ENCODE data around the gene AOC2. TPM values are rescaled to one million over a fixed set of nuclear protein-coding genes. Genes with fewer than 3 reads are reported as not detected.
"Not testable (repeated sequence)": the region's sequence is repeated elsewhere in the genome, so short reads cannot be mapped to it uniquely, and the experiment has no call there.

The AOC2 gene
- total RNA-seq, 2 experiments from 2014 or later, result 1.8 to 2.4 TPM

DNA sequence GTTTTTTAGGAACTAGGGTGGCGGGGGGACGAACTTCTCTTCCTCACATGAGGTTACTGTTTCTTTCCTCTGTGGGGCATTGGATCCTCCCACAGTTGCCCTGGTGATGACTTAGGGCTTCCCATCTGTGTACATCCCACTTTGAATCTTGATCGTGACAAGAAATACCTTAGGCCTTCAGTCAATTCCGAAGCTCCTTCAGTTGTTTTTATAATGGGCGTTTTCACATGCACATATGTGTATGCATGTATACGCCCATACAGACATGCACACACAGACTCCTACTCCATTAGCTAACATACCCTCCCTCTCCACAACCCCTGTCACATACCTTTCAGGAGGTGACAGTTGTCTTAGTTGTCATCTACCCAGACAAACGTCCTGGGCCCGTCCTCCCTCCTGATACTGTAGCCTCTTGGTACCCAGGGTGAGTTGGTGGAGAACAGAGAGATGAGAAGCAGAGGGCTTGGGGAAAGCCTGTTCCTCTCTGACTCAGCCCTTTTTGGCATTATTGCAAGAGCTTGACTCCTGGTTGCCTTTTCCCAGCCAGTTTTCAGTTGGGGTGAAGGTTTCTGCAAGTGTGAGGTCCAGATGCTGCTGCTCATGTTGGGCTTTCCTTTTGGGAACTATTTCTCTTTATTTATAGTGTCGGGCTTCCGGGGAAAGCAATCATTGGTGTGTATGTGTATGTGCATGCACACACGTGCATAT, 2.2 kb upstream of the AOC2 start:
- DNase-seq, result no peak
- Mint-ChIP-seq H3K4me1 (peaks cover 16% of the 10 kb centered on the region), H3K27ac (no peak overlapping the region), H3K27me3 (no peaks in the 10 kb centered on the region), H3K9me3 (ENCODE audit: low read depth) (no peaks in the 10 kb centered on the region), H3K36me3 (peaks cover 51% of the 10 kb centered on the region), H3K4me3 (no peak overlapping the region)
- no peak for ATAC-seq
- CTCF ChIA-PET, result interaction anchor here (1.1 to 1.7 kb wide), 3 partner anchors 33 to 156 kb away, joined by 3 to 6 read pairs (median 3); partner anchors contain the start of gene RPL27

DNA sequence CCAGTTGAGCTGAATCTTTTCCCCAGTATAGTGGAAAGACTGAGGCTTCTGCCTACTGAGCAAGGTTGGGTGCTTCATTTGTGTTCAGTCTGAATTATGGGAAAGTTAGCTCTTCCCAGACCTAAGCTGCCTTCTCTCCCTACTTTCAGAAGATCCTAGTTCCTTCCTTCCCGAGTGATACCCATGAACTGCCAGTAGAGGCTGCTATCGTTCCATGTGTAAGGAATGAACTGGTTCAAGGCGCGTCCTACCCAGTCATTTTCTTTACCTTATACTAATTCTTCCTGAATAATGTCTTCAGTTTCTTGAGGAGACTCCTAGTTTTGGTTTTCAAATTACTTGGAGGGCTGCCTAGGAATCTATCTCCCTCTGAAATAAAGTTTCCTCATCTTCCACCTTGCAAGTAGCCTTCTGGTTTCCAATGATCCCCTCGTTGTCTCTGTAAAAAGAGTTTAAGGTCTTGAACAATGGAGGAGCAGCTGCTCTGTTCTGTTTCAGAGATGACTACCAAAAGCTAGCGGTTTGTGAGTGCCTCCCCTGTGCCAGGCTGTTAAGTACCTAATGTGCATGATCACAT, 934 bp upstream of the AOC2 start:
- peaks cover 14% of the 10 kb centered on the region for H3K4me1 Mint-ChIP-seq
- peaks cover 43% of the 10 kb centered on the region for H3K36me3 Mint-ChIP-seq
- no peaks in the 10 kb centered on the region for H3K27me3 Mint-ChIP-seq
- DNase-seq (no peak), ATAC-seq (no peak)
- no peak overlapping the region for H3K4me3 Mint-ChIP-seq
- CTCF ChIA-PET, result interaction anchor here (1.0 to 2.0 kb wide), 5 partner anchors 9 to 155 kb away, joined by 3 to 11 read pairs (median 4); partner anchors contain the start of genes BECN1, PSME3 and RPL27
- H3K9me3 Mint-ChIP-seq (ENCODE audit: low read depth), result no peaks in the 10 kb centered on the region
- H3K27ac Mint-ChIP-seq, result no peak overlapping the region

DNA sequence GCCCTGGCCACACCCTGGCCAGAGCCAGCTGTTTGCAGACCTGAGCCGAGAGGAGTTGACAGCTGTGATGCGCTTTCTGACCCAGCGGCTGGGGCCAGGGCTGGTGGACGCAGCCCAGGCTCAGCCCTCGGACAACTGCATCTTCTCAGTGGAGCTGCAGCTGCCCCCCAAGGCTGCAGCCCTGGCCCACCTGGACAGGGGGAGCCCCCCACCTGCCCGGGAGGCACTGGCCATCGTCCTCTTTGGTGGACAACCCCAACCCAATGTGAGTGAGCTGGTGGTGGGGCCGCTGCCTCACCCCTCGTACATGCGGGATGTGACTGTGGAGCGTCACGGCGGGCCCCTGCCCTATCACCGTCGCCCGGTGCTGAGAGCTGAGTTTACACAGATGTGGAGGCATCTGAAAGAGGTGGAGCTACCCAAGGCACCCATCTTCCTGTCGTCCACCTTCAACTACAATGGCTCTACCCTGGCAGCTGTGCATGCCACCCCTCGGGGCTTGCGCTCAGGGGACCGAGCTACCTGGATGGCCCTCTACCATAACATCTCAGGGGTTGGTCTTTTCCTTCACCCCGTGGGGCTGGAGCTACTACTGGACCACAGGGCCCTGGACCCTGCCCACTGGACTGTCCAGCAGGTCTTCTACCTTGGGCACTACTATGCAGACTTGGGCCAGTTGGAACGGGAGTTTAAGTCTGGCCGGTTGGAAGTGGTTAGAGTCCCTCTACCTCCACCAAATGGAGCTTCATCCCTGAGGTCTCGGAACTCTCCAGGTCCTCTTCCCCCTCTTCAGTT, 578 bp downstream of the AOC2 start:
- no peak overlapping the region for H3K27ac Mint-ChIP-seq
- ATAC-seq (no peak), DNase-seq (no peak)
- CTCF ChIA-PET, result interaction anchor here (1.1 to 2.0 kb wide), 3 partner anchors 11 to 153 kb away, joined by 3 to 11 read pairs (median 4); partner anchors contain the start of genes BECN1, PSME3 and RPL27
- no peaks in the 10 kb centered on the region for H3K27me3 Mint-ChIP-seq
- H3K36me3 Mint-ChIP-seq, result peaks cover 31% of the 10 kb centered on the region
- peaks cover 14% of the 10 kb centered on the region for H3K4me1 Mint-ChIP-seq
- no peaks in the 10 kb centered on the region for H3K9me3 Mint-ChIP-seq (ENCODE audit: low read depth)
- H3K4me3 Mint-ChIP-seq, result no peak overlapping the region

DNA sequence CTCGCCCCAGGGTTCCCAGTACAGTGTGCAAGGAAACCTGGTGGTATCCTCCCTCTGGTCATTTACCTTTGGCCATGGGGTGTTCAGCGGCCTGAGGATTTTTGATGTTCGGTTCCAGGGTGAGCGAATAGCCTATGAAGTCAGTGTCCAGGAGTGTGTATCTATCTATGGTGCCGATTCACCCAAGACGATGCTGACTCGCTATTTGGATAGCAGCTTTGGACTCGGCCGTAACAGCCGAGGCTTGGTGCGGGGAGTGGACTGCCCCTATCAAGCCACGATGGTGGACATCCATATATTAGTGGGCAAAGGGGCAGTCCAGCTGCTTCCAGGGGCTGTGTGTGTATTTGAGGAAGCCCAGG, 1.2 kb downstream of the AOC2 start:
- CTCF ChIA-PET, result no interaction called here
- Mint-ChIP-seq H3K36me3 (peaks cover 29% of the 10 kb centered on the region), H3K9me3 (ENCODE audit: low read depth) (no peaks in the 10 kb centered on the region), H3K4me3 (no peak overlapping the region), H3K4me1 (peaks cover 14% of the 10 kb centered on the region), H3K27me3 (no peaks in the 10 kb centered on the region), H3K27ac (no peak overlapping the region)
- no peak for DNase-seq
- ATAC-seq, result no peak

DNA sequence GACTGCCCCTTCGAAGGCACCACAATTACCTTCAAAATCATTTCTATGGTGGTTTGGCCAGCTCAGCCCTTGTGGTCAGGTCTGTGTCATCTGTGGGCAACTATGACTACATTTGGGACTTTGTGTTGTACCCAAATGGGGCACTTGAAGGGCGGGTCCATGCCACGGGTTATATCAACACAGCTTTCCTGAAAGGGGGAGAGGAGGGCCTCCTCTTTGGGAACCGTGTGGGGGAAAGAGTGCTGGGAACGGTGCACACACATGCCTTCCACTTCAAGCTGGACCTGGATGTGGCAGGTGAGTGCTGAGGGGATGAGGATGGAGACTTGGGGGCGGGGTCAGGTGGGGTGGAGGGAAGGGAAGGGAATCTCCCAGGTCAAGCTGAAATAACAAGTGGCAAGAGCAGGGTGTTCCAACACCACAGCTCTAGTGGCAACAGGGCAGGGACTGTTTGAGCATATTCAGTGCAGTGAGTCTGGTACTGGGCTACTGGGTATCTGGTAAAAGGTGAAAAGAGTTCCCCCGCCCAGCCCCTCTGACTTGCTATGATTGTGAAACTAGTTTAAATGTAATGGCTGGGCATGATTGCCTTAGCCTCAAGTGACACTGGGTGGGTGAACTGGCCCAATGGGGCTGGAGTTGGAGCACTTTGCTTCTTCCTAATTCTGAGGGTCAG, 1.7 kb downstream of the AOC2 start:
- Mint-ChIP-seq H3K9me3 (ENCODE audit: low read depth) (no peaks in the 10 kb centered on the region), H3K4me1 (peaks cover 14% of the 10 kb centered on the region), H3K27ac (no peak overlapping the region), H3K4me3 (no peak overlapping the region), H3K36me3 (peaks cover 28% of the 10 kb centered on the region), H3K27me3 (no peaks in the 10 kb centered on the region)
- CTCF ChIA-PET, result no interaction called here
- peak; percentile 54 for DNase-seq
- ATAC-seq, result no peak

DNA sequence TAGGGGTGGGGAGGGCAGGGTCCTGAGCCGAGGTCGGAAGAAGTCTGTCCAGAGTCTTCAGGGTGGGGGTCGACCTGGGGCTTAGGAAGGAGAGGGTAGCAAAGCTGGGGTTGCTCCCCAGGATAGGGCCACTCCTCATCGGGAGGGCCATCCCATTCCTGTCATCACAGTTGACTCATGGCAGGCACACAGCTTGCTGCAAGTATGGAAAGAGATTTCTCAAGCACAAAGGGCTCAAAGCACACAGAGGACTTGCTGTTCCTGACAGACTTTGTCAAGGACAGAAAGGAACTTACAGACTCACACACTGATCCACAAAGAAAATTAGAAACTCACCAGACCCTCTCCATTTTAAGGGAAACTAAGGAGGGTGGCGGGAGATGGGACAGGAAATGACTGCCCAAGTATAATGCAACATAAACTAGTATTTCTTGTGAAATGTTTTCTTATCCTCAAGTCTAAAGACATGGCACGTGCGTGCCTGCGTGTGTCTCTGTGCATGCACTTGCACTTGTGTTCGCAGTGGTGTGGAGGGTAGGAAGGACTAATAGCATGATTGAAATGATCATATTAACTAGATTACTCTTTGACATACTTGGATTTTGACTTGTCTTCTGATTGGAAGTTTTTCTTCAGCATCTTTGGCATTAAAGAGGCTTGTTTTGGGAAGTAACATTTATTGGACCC, 2.4 kb downstream of the AOC2 start:
- peaks cover 14% of the 10 kb centered on the region for H3K4me1 Mint-ChIP-seq
- no peak for ATAC-seq
- H3K27me3 Mint-ChIP-seq, result no peaks in the 10 kb centered on the region
- no peak overlapping the region for H3K27ac Mint-ChIP-seq
- H3K36me3 Mint-ChIP-seq, result peaks cover 21% of the 10 kb centered on the region
- H3K4me3 Mint-ChIP-seq, result no peak overlapping the region
- H3K9me3 Mint-ChIP-seq (ENCODE audit: low read depth), result no peaks in the 10 kb centered on the region
- no peak for DNase-seq
- CTCF ChIA-PET, result interaction anchor here (1.2 to 1.9 kb wide), 2 partner anchors 22 to 83 kb away, joined by 3 to 5 read pairs; partner anchors contain the start of gene BECN1

DNA sequence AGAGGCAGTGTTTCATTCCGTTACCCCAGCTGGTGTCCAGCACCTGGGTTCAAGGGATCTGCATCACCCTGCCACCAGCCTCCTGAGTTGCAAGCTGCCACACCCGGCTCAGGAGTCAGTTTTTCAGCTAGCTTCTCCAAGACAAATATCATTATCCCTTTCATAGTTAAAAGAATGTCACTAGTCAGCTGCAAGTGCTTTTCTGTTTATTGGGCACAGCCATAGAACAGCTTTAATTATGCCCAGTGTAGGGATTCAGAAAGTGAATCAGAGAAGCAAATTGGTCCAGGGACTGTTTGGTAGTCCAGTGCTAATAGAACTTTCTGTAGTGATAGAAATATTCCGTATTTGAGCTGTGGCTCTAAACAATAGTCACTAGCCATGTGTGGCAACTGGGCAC, 3.7 kb downstream of the AOC2 start:
- no peak for DNase-seq
- CTCF ChIA-PET, result interaction anchor here (1.8 to 1.9 kb wide), 2 partner anchors 9 to 23 kb away, joined by 4 to 5 read pairs; partner anchors contain the start of gene BECN1
- Mint-ChIP-seq H3K27me3 (no peaks in the 10 kb centered on the region), H3K9me3 (ENCODE audit: low read depth) (no peaks in the 10 kb centered on the region), H3K27ac (no peak overlapping the region), H3K4me1 (peaks cover 14% of the 10 kb centered on the region), H3K36me3 (peaks cover 10% of the 10 kb centered on the region), H3K4me3 (no peak overlapping the region)
- ATAC-seq, result no peak

DNA sequence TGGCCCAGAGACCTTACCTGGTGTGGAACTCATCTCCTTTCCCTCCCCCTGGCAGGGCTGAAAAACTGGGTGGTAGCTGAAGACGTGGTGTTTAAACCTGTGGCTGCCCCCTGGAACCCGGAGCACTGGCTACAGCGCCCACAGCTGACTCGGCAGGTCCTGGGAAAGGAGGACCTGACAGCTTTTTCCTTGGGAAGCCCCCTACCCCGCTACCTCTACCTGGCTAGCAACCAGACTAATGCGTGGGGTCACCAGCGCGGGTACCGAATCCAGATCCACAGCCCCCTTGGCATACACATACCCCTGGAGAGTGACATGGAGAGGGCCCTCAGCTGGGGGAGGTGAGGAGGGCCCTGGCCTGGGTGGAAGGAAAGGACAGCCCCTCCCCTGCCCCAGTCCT, 4.7 kb downstream of the AOC2 start:
- H3K36me3 Mint-ChIP-seq, result peaks cover 7% of the 10 kb centered on the region
- ATAC-seq (no peak), DNase-seq (no peak)
- CTCF ChIA-PET, result interaction anchor here (1.8 kb wide), 1 partner anchor 10 kb away, joined by 4 read pairs; no protein-coding TSS in a partner anchor
- H3K27ac Mint-ChIP-seq, result no peak overlapping the region
- no peaks in the 10 kb centered on the region for H3K9me3 Mint-ChIP-seq (ENCODE audit: low read depth)
- no peak overlapping the region for H3K4me3 Mint-ChIP-seq
- peaks cover 14% of the 10 kb centered on the region for H3K4me1 Mint-ChIP-seq
- H3K27me3 Mint-ChIP-seq, result no peaks in the 10 kb centered on the region

DNA sequence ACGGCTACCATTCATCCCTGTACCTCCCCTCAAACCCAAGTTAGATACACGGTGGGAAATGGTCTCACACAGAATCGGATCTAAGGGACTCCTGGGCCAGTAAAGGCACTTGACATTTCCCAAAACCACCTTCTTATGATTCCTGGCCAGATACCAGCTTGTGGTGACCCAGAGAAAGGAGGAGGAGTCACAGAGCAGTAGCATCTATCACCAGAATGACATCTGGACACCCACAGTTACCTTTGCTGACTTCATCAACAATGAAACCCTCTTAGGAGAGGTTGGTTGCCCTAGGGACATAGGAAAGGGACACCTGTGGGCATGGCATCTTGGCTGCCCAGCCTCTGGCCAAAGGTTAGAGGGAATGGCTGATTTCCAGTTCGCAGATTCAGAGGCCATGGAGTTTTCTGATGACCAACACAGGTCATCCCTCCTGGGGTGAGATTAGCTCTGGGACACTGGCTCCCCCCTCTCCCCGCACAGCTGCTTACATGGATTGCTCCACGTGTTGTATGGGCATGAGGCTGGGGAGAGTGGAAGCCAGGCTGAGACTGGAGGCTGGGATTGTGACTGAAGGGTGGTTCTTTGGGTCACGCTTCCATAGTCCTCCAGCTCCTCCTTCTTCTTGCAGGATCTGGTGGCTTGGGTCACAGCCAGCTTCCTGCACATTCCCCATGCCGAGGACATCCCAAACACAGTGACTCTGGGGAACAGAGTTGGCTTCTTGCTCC, 5.2 kb downstream of the AOC2 start:
- CTCF ChIA-PET, result no interaction called here
- DNase-seq (no peak), ATAC-seq (no peak)
- no peaks in the 10 kb centered on the region for H3K27me3 Mint-ChIP-seq
- H3K9me3 Mint-ChIP-seq (ENCODE audit: low read depth), result no peaks in the 10 kb centered on the region
- H3K27ac Mint-ChIP-seq, result no peak overlapping the region
- H3K4me1 Mint-ChIP-seq, result peaks cover 14% of the 10 kb centered on the region
- no peak overlapping the region for H3K4me3 Mint-ChIP-seq
- H3K36me3 Mint-ChIP-seq, result peaks cover 4% of the 10 kb centered on the region

DNA sequence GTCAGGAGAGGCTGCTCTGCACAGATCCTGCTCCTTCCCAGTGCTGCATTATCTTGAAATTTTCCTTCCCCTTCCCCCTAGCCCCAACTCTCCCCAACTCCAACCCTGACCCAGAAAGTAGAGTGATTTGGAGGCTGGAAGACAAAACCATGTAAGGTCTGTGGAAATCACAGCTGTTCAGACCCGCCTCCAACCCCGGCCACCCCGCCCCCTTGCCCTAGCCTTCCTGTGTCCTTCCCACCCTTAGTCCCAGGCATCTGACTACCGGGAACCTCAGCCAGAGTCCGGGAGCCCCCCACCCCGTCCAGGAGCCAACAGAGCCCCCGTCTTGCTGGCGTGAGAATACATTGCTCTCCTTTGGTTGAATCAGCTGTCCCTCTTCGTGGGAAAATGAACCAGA, 6.6 kb downstream of the AOC2 start, which contains the start of gene AOC3:
Gene AOC3, plus strand, starts transcription at position 246 of the 400 bp plus-strand sequence. Its CDS starts 145 bp downstream, at position 391.
- Mint-ChIP-seq H3K4me3 (no peak within 1 kb of the TSS), H3K4me1 (peaks cover 5% of the 10 kb centered on the region)

DNA sequence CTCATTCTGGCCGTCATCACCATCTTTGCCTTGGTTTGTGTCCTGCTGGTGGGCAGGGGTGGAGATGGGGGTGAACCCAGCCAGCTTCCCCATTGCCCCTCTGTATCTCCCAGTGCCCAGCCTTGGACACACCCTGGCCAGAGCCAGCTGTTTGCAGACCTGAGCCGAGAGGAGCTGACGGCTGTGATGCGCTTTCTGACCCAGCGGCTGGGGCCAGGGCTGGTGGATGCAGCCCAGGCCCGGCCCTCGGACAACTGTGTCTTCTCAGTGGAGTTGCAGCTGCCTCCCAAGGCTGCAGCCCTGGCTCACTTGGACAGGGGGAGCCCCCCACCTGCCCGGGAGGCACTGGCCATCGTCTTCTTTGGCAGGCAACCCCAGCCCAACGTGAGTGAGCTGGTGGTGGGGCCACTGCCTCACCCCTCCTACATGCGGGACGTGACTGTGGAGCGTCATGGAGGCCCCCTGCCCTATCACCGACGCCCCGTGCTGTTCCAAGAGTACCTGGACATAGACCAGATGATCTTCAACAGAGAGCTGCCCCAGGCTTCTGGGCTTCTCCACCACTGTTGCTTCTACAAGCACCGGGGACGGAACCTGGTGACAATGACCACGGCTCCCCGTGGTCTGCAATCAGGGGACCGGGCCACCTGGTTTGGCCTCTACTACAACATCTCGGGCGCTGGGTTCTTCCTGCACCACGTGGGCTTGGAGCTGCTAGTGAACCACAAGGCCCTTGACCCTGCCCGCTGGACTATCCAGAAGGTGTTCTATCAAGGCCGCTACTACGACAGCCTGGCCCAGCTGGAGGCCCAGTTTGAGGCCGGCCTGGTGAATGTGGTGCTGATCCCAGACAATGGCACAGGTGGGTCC, 7.2 kb downstream of the AOC2 start:
- CTCF ChIA-PET, result not testable (repeated sequence)

More for the DNA sequence above, 6.6 kb downstream of the AOC2 start, which contains the start of gene AOC3:
- no peak for ATAC-seq
- CTCF ChIA-PET, result no interaction called here
- no peak for DNase-seq
- Mint-ChIP-seq H3K27me3 (no peaks in the 10 kb centered on the region), H3K36me3 (no peaks in the 10 kb centered on the region), H3K9me3 (ENCODE audit: low read depth) (no peaks in the 10 kb centered on the region), H3K27ac (no peak within 1 kb of the TSS)

More for the DNA sequence above, 7.2 kb downstream of the AOC2 start:
- H3K36me3 Mint-ChIP-seq; H3K27me3 Mint-ChIP-seq; H3K4me1 Mint-ChIP-seq; H3K27ac Mint-ChIP-seq; H3K4me3 Mint-ChIP-seq; DNase-seq; ATAC-seq; H3K9me3 Mint-ChIP-seq (ENCODE audit: low read depth): not testable (repeated sequence)
